ENCODE measurements around the gene MAST2. TPM values are rescaled to one million over a fixed set of nuclear protein-coding genes. Genes with fewer than 3 reads are reported as not detected.

Gene MAST2
- total RNA-seq, 1 experiment from 2014 or later, result 37.2 TPM

DNA sequence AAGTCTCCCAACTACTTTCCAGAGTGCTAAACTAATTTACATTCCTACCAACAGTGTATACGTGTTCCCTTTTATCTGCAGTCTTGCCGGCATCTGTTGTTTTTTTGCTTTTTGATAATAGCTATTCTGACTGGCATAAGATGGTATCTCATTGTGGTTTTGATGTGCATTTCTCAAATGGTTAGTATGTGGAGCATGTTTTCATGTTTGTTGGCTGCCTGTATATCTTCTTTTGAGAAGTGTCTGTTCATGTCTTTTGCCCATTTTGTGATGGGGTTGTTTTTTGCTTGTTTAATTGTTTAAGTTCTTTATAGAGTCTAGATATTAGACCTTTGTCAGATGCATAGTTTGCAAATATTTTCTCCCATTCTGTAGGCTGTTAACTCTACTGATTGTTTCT lies 46.6 kb downstream of the MAST2 start:
- CTCF ChIA-PET, result no interaction called here
- H3K4me3 Mint-ChIP-seq, result no peak overlapping the region

DNA sequence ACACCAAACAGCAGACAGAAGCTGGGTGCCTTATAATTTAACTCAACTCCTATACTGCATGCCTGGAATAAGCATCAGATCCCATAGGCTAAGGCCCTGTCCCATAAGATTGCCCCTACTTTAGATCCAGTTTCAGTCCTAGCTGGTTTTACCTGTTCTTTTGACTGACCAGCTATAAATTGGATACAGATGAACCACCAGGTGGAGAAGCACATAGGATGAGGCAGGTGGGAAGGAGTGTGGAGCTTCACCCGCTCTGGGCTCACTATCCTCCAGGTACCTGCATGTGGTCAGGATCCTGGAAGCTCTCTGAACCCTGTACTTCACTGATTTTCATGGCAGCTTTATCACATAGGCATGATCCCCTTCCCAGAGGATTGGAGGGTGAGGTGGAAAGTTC lies 51.3 kb downstream of the MAST2 start:
- Mint-ChIP-seq H3K9me3 (peaks cover 15% of the 10 kb centered on the region), H3K27ac (no peak overlapping the region), H3K4me1 (peaks cover 5% of the 10 kb centered on the region; the same call in 1 of the 2 replicates), H3K4me3 (no peak overlapping the region), H3K27me3 (ENCODE audit: low read depth) (no peaks in the 10 kb centered on the region), H3K36me3 (peaks cover 12% of the 10 kb centered on the region)
- ChIA-PET POLR2A (interaction anchor here (0.5 kb wide), 1 partner anchor 169 kb away, joined by 3 read pairs; no protein-coding TSS in a partner anchor), CTCF (interaction anchor here (0.6 to 1.3 kb wide), 11 partner anchors 9 to 180 kb away, joined by 3 to 6 read pairs (median 3); partner anchors contain the start of gene GPBP1L1)
- TF ChIP-seq GTF2I (CRISPR knock-in tag; conservative IDR thresholded peaks at IDR 0.05) (no peak), ATF1 (CRISPR knock-in tag; IDR thresholded peaks at IDR 0.05) (no peak)
- TF ChIP-seq, protein P1, sequence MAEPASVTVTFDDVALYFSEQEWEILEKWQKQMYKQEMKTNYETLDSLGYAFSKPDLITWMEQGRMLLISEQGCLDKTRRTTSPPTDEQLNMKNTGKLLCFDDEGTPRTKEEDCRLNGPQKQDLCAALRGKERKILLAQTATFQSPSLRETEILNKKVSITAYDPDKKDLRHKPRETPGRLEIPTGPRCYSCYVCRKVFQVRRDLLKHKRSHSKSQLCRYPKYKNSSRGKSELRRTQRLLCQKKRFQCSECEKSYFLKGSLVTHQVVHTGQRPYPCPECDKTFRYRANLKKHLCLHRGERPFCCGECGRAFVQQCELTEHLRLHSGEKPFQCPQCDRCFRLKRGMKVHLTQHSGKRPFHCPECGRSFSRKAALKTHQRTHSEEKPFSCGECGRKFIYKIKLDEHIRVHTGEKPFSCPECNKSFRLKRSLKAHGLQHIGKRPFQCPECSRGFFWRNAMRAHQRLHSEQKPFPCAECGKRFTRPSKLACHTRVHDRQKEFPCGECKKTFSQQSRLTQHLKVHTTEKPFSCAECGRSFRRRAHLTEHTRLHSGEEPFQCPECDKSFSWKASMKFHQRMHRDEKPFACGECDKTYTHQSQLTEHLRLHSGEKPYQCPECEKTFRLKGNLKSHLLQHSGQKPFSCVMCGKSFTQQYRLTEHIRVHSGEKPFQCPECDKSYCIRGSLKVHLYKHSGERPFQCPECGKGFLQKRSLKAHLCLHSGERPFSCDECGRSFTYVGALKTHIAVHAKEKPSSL (CRISPR knock-in tag; conservative IDR thresholded peaks at IDR 0.05), result no peak
- DNase-seq (ENCODE audit: low spot score) (no peak), ATAC-seq (peak; percentile 84)

More for the DNA sequence above, 46.6 kb downstream of the MAST2 start:
- no peak for TF ChIP-seq ATF1 (CRISPR knock-in tag; IDR thresholded peaks at IDR 0.05)
- TF ChIP-seq, protein P2, sequence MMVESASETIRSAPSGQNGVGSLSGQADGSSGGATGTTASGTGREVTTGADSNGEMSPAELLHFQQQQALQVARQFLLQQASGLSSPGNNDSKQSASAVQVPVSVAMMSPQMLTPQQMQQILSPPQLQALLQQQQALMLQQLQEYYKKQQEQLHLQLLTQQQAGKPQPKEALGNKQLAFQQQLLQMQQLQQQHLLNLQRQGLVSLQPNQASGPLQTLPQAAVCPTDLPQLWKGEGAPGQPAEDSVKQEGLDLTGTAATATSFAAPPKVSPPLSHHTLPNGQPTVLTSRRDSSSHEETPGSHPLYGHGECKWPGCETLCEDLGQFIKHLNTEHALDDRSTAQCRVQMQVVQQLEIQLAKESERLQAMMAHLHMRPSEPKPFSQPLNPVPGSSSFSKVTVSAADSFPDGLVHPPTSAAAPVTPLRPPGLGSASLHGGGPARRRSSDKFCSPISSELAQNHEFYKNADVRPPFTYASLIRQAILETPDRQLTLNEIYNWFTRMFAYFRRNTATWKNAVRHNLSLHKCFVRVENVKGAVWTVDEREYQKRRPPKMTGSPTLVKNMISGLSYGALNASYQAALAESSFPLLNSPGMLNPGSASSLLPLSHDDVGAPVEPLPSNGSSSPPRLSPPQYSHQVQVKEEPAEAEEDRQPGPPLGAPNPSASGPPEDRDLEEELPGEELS (CRISPR knock-in tag; IDR thresholded peaks at IDR 0.05), result no peak
- no peak for TF ChIP-seq MXD4 (CRISPR knock-in tag; IDR thresholded peaks at IDR 0.05; ENCODE audit: borderline replicate concordance)
- TF ChIP-seq, protein P3, sequence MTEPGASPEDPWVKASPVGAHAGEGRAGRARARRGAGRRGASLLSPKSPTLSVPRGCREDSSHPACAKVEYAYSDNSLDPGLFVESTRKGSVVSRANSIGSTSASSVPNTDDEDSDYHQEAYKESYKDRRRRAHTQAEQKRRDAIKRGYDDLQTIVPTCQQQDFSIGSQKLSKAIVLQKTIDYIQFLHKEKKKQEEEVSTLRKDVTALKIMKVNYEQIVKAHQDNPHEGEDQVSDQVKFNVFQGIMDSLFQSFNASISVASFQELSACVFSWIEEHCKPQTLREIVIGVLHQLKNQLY (CRISPR knock-in tag; IDR thresholded peaks at IDR 0.05), result no peak
- TF ChIP-seq, protein P4, sequence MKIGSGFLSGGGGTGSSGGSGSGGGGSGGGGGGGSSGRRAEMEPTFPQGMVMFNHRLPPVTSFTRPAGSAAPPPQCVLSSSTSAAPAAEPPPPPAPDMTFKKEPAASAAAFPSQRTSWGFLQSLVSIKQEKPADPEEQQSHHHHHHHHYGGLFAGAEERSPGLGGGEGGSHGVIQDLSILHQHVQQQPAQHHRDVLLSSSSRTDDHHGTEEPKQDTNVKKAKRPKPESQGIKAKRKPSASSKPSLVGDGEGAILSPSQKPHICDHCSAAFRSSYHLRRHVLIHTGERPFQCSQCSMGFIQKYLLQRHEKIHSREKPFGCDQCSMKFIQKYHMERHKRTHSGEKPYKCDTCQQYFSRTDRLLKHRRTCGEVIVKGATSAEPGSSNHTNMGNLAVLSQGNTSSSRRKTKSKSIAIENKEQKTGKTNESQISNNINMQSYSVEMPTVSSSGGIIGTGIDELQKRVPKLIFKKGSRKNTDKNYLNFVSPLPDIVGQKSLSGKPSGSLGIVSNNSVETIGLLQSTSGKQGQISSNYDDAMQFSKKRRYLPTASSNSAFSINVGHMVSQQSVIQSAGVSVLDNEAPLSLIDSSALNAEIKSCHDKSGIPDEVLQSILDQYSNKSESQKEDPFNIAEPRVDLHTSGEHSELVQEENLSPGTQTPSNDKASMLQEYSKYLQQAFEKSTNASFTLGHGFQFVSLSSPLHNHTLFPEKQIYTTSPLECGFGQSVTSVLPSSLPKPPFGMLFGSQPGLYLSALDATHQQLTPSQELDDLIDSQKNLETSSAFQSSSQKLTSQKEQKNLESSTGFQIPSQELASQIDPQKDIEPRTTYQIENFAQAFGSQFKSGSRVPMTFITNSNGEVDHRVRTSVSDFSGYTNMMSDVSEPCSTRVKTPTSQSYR (CRISPR knock-in tag; IDR thresholded peaks at IDR 0.05), result no peak
- TF ChIP-seq, protein P5, sequence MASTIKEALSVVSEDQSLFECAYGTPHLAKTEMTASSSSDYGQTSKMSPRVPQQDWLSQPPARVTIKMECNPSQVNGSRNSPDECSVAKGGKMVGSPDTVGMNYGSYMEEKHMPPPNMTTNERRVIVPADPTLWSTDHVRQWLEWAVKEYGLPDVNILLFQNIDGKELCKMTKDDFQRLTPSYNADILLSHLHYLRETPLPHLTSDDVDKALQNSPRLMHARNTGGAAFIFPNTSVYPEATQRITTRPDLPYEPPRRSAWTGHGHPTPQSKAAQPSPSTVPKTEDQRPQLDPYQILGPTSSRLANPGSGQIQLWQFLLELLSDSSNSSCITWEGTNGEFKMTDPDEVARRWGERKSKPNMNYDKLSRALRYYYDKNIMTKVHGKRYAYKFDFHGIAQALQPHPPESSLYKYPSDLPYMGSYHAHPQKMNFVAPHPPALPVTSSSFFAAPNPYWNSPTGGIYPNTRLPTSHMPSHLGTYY (CRISPR knock-in tag; IDR thresholded peaks at IDR 0.05), result no peak
- no peak for TF ChIP-seq CBFB (CRISPR knock-in tag; IDR thresholded peaks at IDR 0.05; ENCODE audit: low read depth)
- TF ChIP-seq NR3C1 (CRISPR knock-in tag; conservative IDR thresholded peaks at IDR 0.05; ENCODE audit: low read depth), result no peak
- no peak for TF ChIP-seq FOXK1 (CRISPR knock-in tag; IDR thresholded peaks at IDR 0.05)
- no peak for TF ChIP-seq ZNF219 (CRISPR knock-in tag; IDR thresholded peaks at IDR 0.05; ENCODE audit: borderline replicate concordance)
- no peak for TF ChIP-seq HMGA2 (CRISPR knock-in tag; IDR thresholded peaks at IDR 0.05)
- ATAC-seq (no peak), DNase-seq (ENCODE audit: low spot score) (no peak)
- peaks cover 21% of the 10 kb centered on the region for H3K4me1 Mint-ChIP-seq
- H3K27ac Mint-ChIP-seq, result no peak overlapping the region; the same call in 1 of the 2 replicates
- POLR2A ChIA-PET, result no interaction called here
- H3K9me3 Mint-ChIP-seq, result peaks cover 23% of the 10 kb centered on the region
- H3K36me3 Mint-ChIP-seq, result peaks cover 19% of the 10 kb centered on the region
- H3K27me3 Mint-ChIP-seq (ENCODE audit: low read depth), result no peaks in the 10 kb centered on the region
